ENCODE results near the gene PMM2.

- TF ChIP-seq CTCF (IDR thresholded peaks at IDR 0.05) (no peak), POLR2A (IDR thresholded peaks at IDR 0.05) (no peak)
These were observed 54.2 kb downstream of the PMM2 start for GRCh38 chr16:8851761-8852403.

Data from gastroesophageal sphincter (tissue), 3 donors.